Thoracic aorta (tissue), 2 donors: ENCODE data around the gene UBXN11. TPM values are rescaled to one million over a fixed set of nuclear protein-coding genes. Genes with fewer than 3 reads are reported as not detected.

ENCODE experiments used
- ATAC-seq: fragments of 150-250 bp; one replicate; pipeline ENCODE4 v1.8.0; 2017; ENCODE audit warnings: low read depth; ENCODE audit not compliant: insufficient number of reproducible peaks, low FRiP score
- DNase-seq: peaks from one replicate; pipeline ENCODE4 v3.0.0-alpha.2; 2020; ENCODE audit warnings: low spot score
- H3K27ac ChIP-seq, 2 donors: fragments of 200-600 bp; sonication (generic); 1 replicate in 1 of 2; 2 replicates in 1 of 2; pipeline ENCODE4 v1.5.1; 2016; ENCODE audit warnings: mild to moderate bottlenecking in 2 of 2, moderate library complexity in 2 of 2
- H3K27me3 ChIP-seq: fragments of 200-600 bp; sonication (generic); replicated peaks from 2 replicates; pipeline ENCODE4 v1.6.0; 2016; ENCODE audit warnings: mild to moderate bottlenecking; ENCODE audit not compliant: insufficient read depth
- H3K36me3 ChIP-seq: fragments of 200-600 bp; sonication (generic); one replicate; pipeline ENCODE4 v1.5.1; 2016
- H3K4me1 ChIP-seq, 2 donors: fragments of 200-600 bp; sonication (generic); 1 replicate in 1 of 2; 2 replicates in 1 of 2; pipeline versions ENCODE4 v1.5.1 to v1.6.0; 2016; ENCODE audit warnings: low read depth in 2 of 2, mild to moderate bottlenecking in 1 of 2; ENCODE audit not compliant: control insufficient read depth in 1 of 2
- H3K4me3 ChIP-seq: fragments of 200-600 bp; sonication (generic); 2 replicates; pipeline ENCODE4 v1.5.1; 2016; ENCODE audit warnings: mild to moderate bottlenecking
- H3K9me3 ChIP-seq: fragments of 200-600 bp; sonication (generic); 2 replicates; pipeline ENCODE4 v1.5.1; 2016
- total RNA-seq, 2 donors: library from RNA; depleted of rRNA; stranded (reverse); fragments of >200 nt; gene quantifications; one replicate each; pipeline versions ENCODE4 v1.1.0 to v1.2.3, GENCODE V29; 2016
- TF ChIP-seq, protein P1 (sequence below): fragments of 200-600 bp; sonication (generic); IDR thresholded peaks from one replicate; pipeline ENCODE4 v1.5.1; 2019; ENCODE audit warnings: antibody characterized with exemption

The UBXN11 gene
- total RNA-seq, 2 donors from 2014 or later = 9.6 to 23.2 TPM

DNA sequence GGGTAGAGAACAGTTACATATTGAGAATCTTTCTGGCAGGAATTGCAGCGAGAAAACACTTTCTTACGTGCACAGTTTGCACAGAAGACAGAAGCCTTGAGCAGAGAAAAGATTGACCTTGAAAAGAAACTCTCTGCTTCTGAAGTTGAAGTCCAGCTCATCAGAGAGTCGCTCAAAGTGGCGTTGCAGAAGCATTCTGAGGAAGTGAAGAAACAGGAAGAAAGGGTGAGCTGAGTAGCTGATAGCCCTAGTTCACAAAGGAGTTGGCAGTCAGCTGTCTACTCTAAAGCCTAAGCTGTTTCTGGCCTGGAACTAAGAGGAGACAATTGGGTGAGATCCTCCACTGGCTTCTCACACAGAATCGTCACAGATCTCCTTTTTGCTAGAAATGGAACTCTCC lies 46.9 kb downstream of the UBXN11 start:
- no peaks in the 10 kb centered on the region for H3K9me3 ChIP-seq
- ATAC-seq (no peak), DNase-seq (no peak)
- H3K27ac ChIP-seq = no peak overlapping the region
- H3K36me3 ChIP-seq = no peaks in the 10 kb centered on the region
- H3K4me1 ChIP-seq = no peaks in the 10 kb centered on the region
- TF ChIP-seq, protein P1, sequence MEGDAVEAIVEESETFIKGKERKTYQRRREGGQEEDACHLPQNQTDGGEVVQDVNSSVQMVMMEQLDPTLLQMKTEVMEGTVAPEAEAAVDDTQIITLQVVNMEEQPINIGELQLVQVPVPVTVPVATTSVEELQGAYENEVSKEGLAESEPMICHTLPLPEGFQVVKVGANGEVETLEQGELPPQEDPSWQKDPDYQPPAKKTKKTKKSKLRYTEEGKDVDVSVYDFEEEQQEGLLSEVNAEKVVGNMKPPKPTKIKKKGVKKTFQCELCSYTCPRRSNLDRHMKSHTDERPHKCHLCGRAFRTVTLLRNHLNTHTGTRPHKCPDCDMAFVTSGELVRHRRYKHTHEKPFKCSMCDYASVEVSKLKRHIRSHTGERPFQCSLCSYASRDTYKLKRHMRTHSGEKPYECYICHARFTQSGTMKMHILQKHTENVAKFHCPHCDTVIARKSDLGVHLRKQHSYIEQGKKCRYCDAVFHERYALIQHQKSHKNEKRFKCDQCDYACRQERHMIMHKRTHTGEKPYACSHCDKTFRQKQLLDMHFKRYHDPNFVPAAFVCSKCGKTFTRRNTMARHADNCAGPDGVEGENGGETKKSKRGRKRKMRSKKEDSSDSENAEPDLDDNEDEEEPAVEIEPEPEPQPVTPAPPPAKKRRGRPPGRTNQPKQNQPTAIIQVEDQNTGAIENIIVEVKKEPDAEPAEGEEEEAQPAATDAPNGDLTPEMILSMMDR = no peak
- no peak overlapping the region for H3K4me3 ChIP-seq
- no peaks in the 10 kb centered on the region for H3K27me3 ChIP-seq

DNA sequence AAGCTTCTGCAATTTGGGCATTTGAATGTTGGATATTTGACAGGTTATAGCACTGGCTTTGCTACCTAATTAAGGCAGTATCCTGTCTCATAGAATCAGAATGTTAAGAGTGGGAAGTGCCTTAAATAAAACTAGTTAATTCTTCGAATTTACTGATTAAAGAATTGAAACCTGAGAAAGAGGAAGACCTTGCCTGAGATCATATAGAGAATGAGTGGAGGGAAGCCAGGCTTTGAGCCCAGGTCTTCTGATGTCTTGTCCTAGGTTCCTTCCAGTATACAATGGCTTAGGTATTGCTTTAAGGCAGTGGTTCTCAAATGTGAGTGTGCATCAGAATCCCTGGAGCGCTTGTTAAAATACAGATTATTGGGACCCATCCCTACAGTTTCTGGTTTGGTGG lies 47.4 kb downstream of the UBXN11 start:
- Histone ChIP-seq H3K36me3 (no peaks in the 10 kb centered on the region), H3K27ac (no peak overlapping the region), H3K9me3 (no peaks in the 10 kb centered on the region), H3K4me1 (no peaks in the 10 kb centered on the region), H3K27me3 (no peaks in the 10 kb centered on the region), H3K4me3 (no peak overlapping the region)
- no peak for DNase-seq
- ATAC-seq = no peak
- TF ChIP-seq, protein P1 = no peak

DNA sequence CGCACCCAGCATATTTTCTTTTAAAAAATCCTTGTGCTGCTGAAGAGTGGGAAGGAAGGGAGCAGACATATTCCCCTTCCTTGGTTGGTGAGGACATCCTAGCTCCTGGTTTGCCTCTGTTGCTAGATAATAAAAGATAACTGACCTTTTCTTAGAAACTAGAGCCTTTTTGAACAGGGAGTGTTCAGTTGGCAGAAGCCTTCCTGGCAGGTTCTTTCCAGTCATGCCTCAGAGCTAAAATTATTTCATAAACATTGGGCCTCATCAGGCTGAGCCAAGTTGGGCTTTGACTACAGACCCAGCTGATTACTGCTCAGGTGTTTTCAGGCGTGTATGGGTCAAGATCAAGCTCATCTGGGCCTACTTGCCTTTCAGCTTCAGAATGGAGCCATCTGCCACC lies 49.2 kb downstream of the UBXN11 start:
- ATAC-seq (no peak), DNase-seq (no peak)
- Histone ChIP-seq H3K9me3 (no peaks in the 10 kb centered on the region), H3K27me3 (no peaks in the 10 kb centered on the region), H3K4me1 (no peaks in the 10 kb centered on the region), H3K27ac (no peak overlapping the region), H3K36me3 (no peaks in the 10 kb centered on the region), H3K4me3 (no peak overlapping the region)
- TF ChIP-seq, protein P1 = no peak

DNA sequence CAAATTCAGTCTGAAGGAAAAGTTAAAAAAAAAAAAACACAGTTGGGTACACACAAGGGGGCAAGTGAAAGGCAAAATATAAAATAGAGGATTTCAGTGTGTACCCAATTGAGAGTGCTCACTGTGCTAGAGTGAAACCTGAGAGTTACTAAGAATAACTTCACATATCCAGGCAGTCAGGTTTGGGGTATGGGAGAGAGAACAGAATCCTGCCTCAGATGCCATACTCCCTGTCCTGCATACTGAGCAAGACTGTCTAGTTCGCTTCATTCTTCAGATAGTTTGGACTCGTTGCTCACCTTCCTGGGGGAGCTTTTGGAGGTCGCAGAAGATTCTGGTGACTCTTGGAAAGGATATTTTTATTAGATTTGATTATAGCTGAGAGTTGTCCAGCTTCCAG lies 52.0 kb downstream of the UBXN11 start:
- H3K4me1 ChIP-seq = no peaks in the 10 kb centered on the region
- no peak overlapping the region for H3K4me3 ChIP-seq
- TF ChIP-seq, protein P1 = no peak
- no peaks in the 10 kb centered on the region for H3K9me3 ChIP-seq
- no peak for ATAC-seq
- H3K27me3 ChIP-seq = no peaks in the 10 kb centered on the region
- H3K27ac ChIP-seq = no peak overlapping the region
- H3K36me3 ChIP-seq = no peaks in the 10 kb centered on the region
- no peak for DNase-seq

DNA sequence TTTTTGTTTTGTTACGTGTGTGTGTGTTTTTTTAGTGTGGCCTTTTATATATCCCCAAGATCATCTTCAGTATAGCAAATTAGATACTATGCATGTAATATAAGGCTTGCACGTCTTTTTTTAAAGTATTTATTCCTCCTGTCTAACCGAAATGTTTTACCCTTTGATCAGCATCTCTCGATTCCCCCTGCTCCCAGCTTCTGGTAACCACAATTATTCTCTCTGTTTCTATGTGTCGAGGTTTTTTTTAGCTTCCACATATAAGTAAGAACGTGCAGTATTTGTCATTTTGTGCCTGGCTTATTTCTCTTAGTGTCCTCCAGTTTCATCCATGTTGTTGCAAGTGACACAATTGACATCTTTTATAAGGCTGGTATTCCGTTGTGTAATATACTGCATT lies 53.7 kb downstream of the UBXN11 start:
- no peak overlapping the region for H3K4me3 ChIP-seq
- TF ChIP-seq, protein P1 = no peak
- no peaks in the 10 kb centered on the region for H3K4me1 ChIP-seq
- no peak overlapping the region for H3K27ac ChIP-seq
- no peaks in the 10 kb centered on the region for H3K27me3 ChIP-seq
- H3K36me3 ChIP-seq = no peaks in the 10 kb centered on the region
- ATAC-seq (no peak), DNase-seq (no peak)
- no peaks in the 10 kb centered on the region for H3K9me3 ChIP-seq
